Heart left ventricle (tissue), 13 donors: ENCODE measurements around the gene ARHGEF10L.

Source experiments
- CTCF ChIP-seq, 12 donors: fragments of 200-600 bp; sonication (generic) in 4 of 12; IDR thresholded peaks; one replicate each; pipeline versions ENCODE4 v1.5.0 to v1.8.0; 2018 to 2022; ENCODE audit warnings: antibody characterized with exemption in 12 of 12, mild to moderate bottlenecking in 5 of 12
- POLR2A ChIP-seq, 2 donors: fragments of 450-650 bp; IDR thresholded peaks; one replicate each; pipeline ENCODE4 v1.6.1; 2017; ENCODE audit warnings: antibody characterized with exemption in 2 of 2, mild to moderate bottlenecking in 2 of 2, moderate library complexity in 2 of 2
- donor health status: ischemic (EF 13 %, LVEDD 7.1; RV severe dilation, severe dysfunction).
- donor health status: DM: no; HTN: yes; CAD: no.
- donor health status: DM: no; HTN: no; CAD: no.
- donor health status: ischemic (EF 25% LVEDD 6.9; RV normal size, moderate dysfunction).
- donor health status: ischemic (EF 25% LVEDD 5.7; RV mildly dilated, moderate dysfunction).
- donor health status: ischemic (EF 35%, LVEDD 5.7; RV mildly dilated, moderate dysfunction).
- donor health status: nonischemic (EF 11% LVEDD 7.7; RV severe dilation, severe dysfunction).
- donor health status: DM: yes; HTN: yes; CAD: no.
- donor health status: PGD.
- donor health status: ischemic (EF 29% LVEDD 5.4; RV normal size, mild dysfunction).
- donor health status: nonischemic (EF 23%, LVEDD 6.1; RV moderate dilation, normal function).

GRCh38 chr1:17631410-17631809, 91.9 kb downstream of the ARHGEF10L start:
- no peak for TF ChIP-seq CTCF (IDR thresholded peaks at IDR 0.05)
- TF ChIP-seq POLR2A (IDR thresholded peaks at IDR 0.05), result no peak
